Smooth muscle cell (in vitro differentiated cells): ENCODE data around the gene ADAM19. TPM values are rescaled to one million over a fixed set of nuclear protein-coding genes. Genes with fewer than 3 reads are reported as not detected.

ENCODE experiments used
- DNase-seq: peaks from one replicate; lab custom pipeline; 2025; ENCODE audit not compliant: unreplicated experiment; lab: John Stamatoyannopoulos, UW
- H2AFZ ChIP-seq: fragments of 200-600 bp; sonication (generic); 2 replicates; pipeline ENCODE4 v1.6.0; 2016; ENCODE audit warnings: antibody characterized with exemption, low read depth, mild to moderate bottlenecking
- H3F3A ChIP-seq: fragments of 200-600 bp; sonication (generic); 2 replicates; pipeline ENCODE4 v1.6.0; 2017; ENCODE audit warnings: antibody characterized with exemption, low read depth
- H3K27ac ChIP-seq: fragments of 200-600 bp; sonication (generic); 2 replicates; pipeline ENCODE4 v1.5.1; 2016; ENCODE audit warnings: low read depth, mild to moderate bottlenecking
- H3K27me3 ChIP-seq: fragments of 200-600 bp; sonication (generic); 2 replicates; pipeline ENCODE4 v1.6.1; 2016; ENCODE audit warnings: low read depth, mild to moderate bottlenecking
- H3K36me3 ChIP-seq: fragments of 200-600 bp; sonication (generic); 2 replicates; pipeline ENCODE4 v1.5.1; 2016; ENCODE audit warnings: low read depth
- H3K4me1 ChIP-seq: fragments of 200-600 bp; sonication (generic); 2 replicates; pipeline ENCODE4 v1.5.1; 2016; ENCODE audit warnings: low read depth
- H3K4me2 ChIP-seq: fragments of 200-600 bp; sonication (generic); 2 replicates; pipeline ENCODE4 v1.6.0; 2016; ENCODE audit warnings: mild to moderate bottlenecking
- H3K4me3 ChIP-seq: fragments of 200-600 bp; sonication (generic); 2 replicates; pipeline ENCODE4 v1.5.1; 2016; ENCODE audit warnings: mild to moderate bottlenecking
- H3K79me2 ChIP-seq: fragments of 200-600 bp; sonication (generic); 2 replicates; pipeline ENCODE4 v1.6.0; 2016; ENCODE audit warnings: low read depth, mild to moderate bottlenecking
- H3K9ac ChIP-seq: fragments of 200-600 bp; sonication (generic); 2 replicates; pipeline ENCODE4 v1.6.0; 2016; ENCODE audit warnings: low read depth
- H3K9me3 ChIP-seq: fragments of 200-600 bp; sonication (generic); replicated peaks from 2 replicates; pipeline ENCODE4 v1.5.1; 2016; ENCODE audit warnings: low read depth
- H4K20me1 ChIP-seq: fragments of 200-600 bp; sonication (generic); 2 replicates; pipeline ENCODE4 v1.6.0; 2016; ENCODE audit warnings: low read depth
- CTCF ChIP-seq: fragments of 200-600 bp; sonication (generic); IDR thresholded peaks from 2 replicates; pipeline ENCODE4 v1.5.1; 2017; ENCODE audit warnings: borderline replicate concordance, mild to moderate bottlenecking, antibody characterized with exemption; ENCODE audit not compliant: insufficient read depth, poor library complexity, severe bottlenecking
- WGBS: methylation state at CpG from one replicate; pipeline ENCODE4 v1.1.7; 2016; ENCODE audit warnings: low lambda C conversion rate; 5-methylcytosine and 5-hydroxymethylcytosine counted together
- polyA plus RNA-seq: library from polyadenylated mRNA; unstranded; fragments of >200 nt; fragmentation: Nextera tagmentation; extraction: Ambion mirVana; gene quantifications from 2 replicates; pipeline ENCODE4 v1.2.1, GENCODE V29; 2016
- total RNA-seq: library from RNA; depleted of rRNA; stranded (reverse); fragments of >200 nt; gene quantifications from 2 replicates; pipeline ENCODE4 v1.2.3, GENCODE V29; 2014

ADAM19 gene
- total and polyA plus RNA-seq, 2 experiments from 2014 or later = 62.2 to 112 TPM

- H3K4me2 ChIP-seq = peak overlapping the region; percentile 47
- peak overlapping the region; percentile 32 for H3K27ac ChIP-seq
- H3K4me3 ChIP-seq = no peak overlapping the region
- peaks cover 5% of the 10 kb centered on the region for H3K4me1 ChIP-seq
- 37% methylated on average over 9 of the region's 9 CpGs for WGBS
- no peaks in the 10 kb centered on the region for H3K9me3 ChIP-seq
- no peak overlapping the region for H3K9ac ChIP-seq
- H3K36me3 ChIP-seq = no peaks in the 10 kb centered on the region
- H3K79me2 ChIP-seq = no peaks in the 10 kb centered on the region
- no peak for DNase-seq
- no peak overlapping the region for H2AFZ ChIP-seq
- no peaks in the 10 kb centered on the region for H3K27me3 ChIP-seq
- TF ChIP-seq CTCF = no peak
- H3F3A ChIP-seq = peaks cover 3% of the 10 kb centered on the region
- H4K20me1 ChIP-seq = no peaks in the 10 kb centered on the region
These were observed 111.7 kb downstream of the ADAM19 start for GRCh38 chr5:157463621-157464518.

- no peaks in the 10 kb centered on the region for H4K20me1 ChIP-seq
- WGBS = 90% methylated on average over 8 of the region's 8 CpGs
- H3K79me2 ChIP-seq = no peaks in the 10 kb centered on the region
- H3K9ac ChIP-seq = no peak overlapping the region
- H3K4me1 ChIP-seq = peaks cover 5% of the 10 kb centered on the region
- H3K4me2 ChIP-seq = no peak overlapping the region
- H3K9me3 ChIP-seq = no peaks in the 10 kb centered on the region
- peaks cover 3% of the 10 kb centered on the region for H3F3A ChIP-seq
- H3K36me3 ChIP-seq = no peaks in the 10 kb centered on the region
- no peak for DNase-seq
- H3K27me3 ChIP-seq = no peaks in the 10 kb centered on the region
- TF ChIP-seq CTCF = no peak
- H2AFZ ChIP-seq = no peak overlapping the region
- peak overlapping the region; percentile 32 for H3K27ac ChIP-seq
- H3K4me3 ChIP-seq = no peak overlapping the region
These were observed 112.5 kb downstream of the ADAM19 start for GRCh38 chr5:157463081-157463480.

GRCh38 chr5:157460921-157461792 lies 114.4 kb downstream of the ADAM19 start:
- no peaks in the 10 kb centered on the region for H4K20me1 ChIP-seq
- H3K4me1 ChIP-seq = peaks cover 5% of the 10 kb centered on the region
- no peaks in the 10 kb centered on the region for H3K79me2 ChIP-seq
- WGBS = 85% methylated on average over 4 of the region's 4 CpGs
- peak overlapping the region; percentile 92 for H3K4me2 ChIP-seq
- no peaks in the 10 kb centered on the region for H3K36me3 ChIP-seq
- DNase-seq = no peak
- H2AFZ ChIP-seq = no peak overlapping the region
- peaks cover 3% of the 10 kb centered on the region for H3F3A ChIP-seq
- no peak overlapping the region for H3K4me3 ChIP-seq
- no peaks in the 10 kb centered on the region for H3K9me3 ChIP-seq
- no peak for TF ChIP-seq CTCF
- no peak overlapping the region for H3K27ac ChIP-seq
- H3K27me3 ChIP-seq = no peaks in the 10 kb centered on the region
- H3K9ac ChIP-seq = no peak overlapping the region
